Measurements from ENCODE around the gene CCDC167.
A peak's percentile ranks its signal among the peaks of the same experiment; 100 is the strongest.

The CCDC167 gene

DNA sequence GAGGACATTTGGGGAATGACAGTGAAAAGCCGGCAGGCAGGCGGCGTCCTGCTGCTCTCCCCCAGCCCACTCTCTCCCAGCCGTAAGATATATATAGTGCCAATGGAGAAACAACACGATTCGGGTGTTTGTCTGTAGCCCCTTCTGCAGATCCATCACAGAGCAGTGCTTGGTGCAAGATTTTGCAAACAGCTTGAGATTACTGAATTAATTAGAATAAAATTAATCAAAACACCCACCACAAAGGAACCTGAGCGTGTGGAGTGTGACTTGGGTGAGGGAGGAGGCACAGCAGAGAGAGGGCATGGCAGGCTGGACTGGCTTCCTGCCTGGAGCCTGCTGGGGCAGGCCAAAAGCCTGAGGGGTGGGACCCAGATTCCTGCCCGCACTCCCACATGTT is 28.8 kb upstream of the CCDC167 start:
- DNase-seq: no peak

GRCh38 chr6:37525460-37526357 is 26.0 kb upstream of the CCDC167 start:
- no peak for DNase-seq

GRCh38 chr6:37524970-37525318 is 25.3 kb upstream of the CCDC167 start:
- DNase-seq: no peak

DNA sequence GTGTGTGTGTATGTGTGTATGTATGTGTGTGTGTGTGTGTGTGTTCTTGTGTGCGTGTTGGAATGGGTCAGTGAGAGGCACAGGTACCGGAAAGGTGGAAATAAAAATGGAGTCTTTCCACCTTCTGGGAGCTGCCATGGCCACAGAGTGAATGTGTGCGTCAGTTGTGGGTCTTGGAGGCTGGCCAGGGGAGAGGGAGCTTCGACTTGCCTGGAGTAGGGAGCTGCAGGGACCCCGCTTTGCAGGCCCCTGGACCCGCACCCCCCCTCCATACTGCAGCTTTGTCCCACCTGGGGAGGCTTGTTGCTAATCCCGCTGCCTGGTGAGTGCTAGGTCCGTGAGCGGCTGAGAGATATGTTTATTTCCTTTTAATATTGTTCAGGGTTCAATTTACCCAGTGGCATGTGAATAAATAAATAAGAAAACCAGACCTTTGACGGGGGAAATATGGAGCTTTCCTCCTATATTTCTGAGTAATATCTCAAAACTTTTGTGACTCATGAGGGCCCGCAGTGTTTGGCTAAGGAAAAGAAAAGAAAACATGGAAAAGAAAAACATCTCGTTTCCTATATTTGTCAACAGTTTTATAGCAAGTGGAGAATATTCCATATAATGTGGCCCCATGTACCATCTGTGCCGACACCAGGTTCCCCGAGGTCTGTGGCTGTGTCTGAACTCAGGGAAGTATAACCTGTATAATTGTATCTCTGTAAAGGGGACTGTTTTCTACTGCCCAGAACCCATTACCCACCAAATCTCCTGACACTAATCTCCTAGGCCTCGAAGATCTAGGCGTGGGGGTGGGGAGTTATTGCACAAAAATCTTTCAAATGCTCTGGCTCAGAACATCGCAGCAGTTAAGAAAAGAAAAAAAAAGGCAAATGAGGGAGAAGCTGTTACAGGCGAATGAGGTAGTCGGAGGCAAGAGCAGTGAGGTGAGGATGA is 24.6 kb upstream of the CCDC167 start:
- no peak for DNase-seq

DNA sequence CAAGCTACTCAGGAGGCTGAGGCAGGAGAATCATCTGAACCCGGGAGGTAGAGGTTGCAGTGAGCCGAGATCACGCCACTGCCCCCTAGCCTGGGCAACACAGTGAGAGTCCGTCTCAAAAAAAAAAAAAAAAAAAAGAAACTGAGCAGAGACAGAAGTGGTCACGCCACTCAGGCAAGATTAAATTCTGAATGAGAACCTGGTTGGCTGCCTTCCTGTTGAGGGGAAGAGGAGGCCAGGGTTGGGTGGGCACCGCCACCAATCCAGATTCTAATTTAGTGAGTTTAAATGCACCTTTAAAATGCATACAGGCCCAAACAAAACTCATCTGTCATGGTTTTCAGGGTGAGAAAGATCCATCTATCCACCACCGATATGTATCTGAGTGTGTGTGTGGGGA is 23.7 kb upstream of the CCDC167 start:
- no peak for DNase-seq

DNA sequence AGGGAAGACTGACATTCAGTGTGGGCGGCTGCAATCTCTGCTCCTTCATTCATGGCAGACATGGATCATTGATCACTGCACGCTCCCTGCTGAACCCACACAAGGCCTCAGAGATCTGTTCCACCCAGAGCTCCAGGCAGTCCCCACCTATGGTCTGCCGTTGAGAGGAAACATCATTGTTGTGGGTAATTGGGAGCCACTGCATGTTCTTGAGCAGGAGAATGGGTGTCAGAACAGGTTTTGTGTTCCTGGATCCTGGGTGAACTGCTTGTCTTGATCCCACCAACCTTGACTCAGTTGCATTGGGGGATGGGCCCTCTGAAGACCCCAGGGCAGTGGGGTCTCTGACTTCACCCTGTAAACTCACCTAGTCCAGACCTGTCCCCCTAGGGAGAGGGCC is 23.1 kb upstream of the CCDC167 start:
- no peak for DNase-seq

- no peak for DNase-seq
These were observed 22.0 kb upstream of the CCDC167 start for GRCh38 chr6:37521674-37522073.

DNA sequence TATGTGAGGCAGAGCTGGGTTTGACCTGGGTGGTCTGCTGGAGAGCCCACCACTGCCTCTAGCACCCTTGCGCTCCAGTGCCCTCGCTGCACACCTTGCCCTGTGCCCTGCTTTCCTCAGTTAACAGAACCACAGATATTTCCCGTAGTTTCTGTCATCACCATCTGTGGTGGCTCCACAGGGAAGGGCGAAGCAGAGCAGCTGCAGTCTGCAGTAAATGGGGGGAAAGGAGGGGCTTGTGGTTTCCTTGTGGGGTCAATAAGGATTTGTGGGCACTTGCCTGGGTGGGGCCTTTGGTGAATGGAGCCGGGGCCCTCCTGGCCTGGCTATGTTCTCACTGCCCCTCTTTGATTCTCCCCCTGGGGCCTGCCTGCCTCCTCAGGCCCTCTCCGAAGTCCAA is 21.2 kb upstream of the CCDC167 start:
- DNase-seq: no peak

DNA sequence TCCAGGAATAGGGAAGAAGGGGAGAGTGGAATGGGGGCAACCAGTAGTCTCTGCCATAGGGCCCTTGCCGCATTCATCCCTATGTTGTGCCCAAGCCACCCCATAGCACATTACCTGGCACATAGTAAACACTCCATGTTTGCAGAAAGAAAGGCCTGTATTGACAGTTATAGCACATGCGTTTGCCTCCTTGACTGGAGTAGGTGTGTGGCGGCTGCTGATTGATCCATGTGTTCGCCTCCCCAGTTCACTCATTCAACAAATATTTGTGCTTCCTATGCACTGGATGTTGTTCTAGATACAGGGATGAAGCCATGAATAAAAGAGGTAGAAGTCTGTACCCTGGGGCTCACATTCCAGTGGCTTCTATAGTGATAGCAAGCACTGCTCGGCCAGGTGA is 19.8 kb upstream of the CCDC167 start:
- no peak for DNase-seq

GRCh38 chr6:37518116-37518515 is 18.4 kb upstream of the CCDC167 start:
- DNase-seq: no peak

- DNase-seq: peak; percentile 85
These were observed 17.7 kb upstream of the CCDC167 start for GRCh38 chr6:37517411-37517812.

GRCh38 chr6:37516920-37517405 is 17.3 kb upstream of the CCDC167 start:
- DNase-seq: no peak

- peak; percentile 92 for DNase-seq
These were observed 16.6 kb upstream of the CCDC167 start for GRCh38 chr6:37516076-37516919.

- DNase-seq: no peak
These were observed 16.0 kb upstream of the CCDC167 start for GRCh38 chr6:37515712-37516075.

DNA sequence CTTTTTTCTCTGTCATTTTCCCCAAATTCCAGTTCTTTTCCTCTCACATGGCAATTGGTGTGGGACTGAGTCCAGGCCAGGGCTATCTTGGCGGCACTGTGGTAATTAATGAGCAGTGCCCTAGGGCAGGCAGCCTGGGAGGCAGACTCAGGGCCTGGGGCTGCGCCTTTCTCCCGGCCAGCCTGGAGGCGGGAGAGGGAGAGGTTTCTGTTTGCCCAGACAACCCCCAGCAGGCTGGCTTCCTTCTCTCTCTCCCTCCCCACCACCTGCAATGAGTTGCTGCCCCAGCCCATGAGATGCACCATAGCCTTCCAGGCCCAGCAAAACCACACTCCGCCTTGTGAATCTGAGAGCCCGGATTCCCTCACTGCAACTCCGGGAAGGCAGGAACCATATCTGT is 15.1 kb upstream of the CCDC167 start:
- DNase-seq: peak; percentile 48

GRCh38 chr6:37514321-37514771 is 14.7 kb upstream of the CCDC167 start:
- peak; percentile 69 for DNase-seq

DNA sequence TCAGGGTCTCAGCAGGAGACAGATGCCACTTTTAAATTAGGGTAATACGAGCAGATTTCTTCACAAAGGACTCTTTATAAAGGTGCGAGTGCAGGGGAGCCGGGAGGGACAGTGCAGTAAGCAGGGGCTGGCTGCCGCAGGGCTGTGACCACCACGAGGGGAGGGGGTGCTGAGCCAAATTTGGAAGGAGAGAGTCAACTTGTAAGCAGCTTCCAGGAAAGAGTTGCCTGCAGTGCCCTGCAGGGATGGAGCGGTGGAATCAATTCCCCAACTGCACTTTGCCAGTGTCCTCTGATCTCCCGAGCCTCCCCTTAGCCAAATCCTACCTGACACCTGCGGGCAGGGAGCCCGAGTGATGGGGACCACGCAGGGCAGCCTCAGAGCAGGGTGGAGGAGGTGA is 13.9 kb upstream of the CCDC167 start:
- DNase-seq: no peak

- peak; percentile 24 for DNase-seq
These were observed 13.5 kb upstream of the CCDC167 start for GRCh38 chr6:37513155-37513554.

- DNase-seq: no peak
These were observed 12.8 kb upstream of the CCDC167 start for GRCh38 chr6:37512400-37513011.

GRCh38 chr6:37511910-37512399 is 12.3 kb upstream of the CCDC167 start:
- DNase-seq: no peak

GRCh38 chr6:37511201-37511600 is 11.5 kb upstream of the CCDC167 start:
- no peak for DNase-seq
